GM12878 (cell line): Measurements from ENCODE around the gene PCTP. TPM values are rescaled to one million over a fixed set of nuclear protein-coding genes. Genes with fewer than 3 reads are reported as not detected.

Experiments
- ATAC-seq: fragments of 200-7000 bp; cut with Tn5 transposase; 3 replicates; pipeline ENCODE4 v1.9.1; 2020; ENCODE audit warnings: mild to moderate bottlenecking, moderate library complexity
- BruUV-seq: library from RNA; stranded (reverse); fragments of 400-500 nt; replicated peaks from 2 replicates; lab custom pipeline; 2021; lab: Mats Ljungman, UMichigan
- CTCF ChIA-PET: fragments of 300-600 bp; sonication (Branson Sonifier 250); formaldehyde crosslinking; extraction: SDS; loops from one replicate; lab custom pipeline; 2021; ENCODE audit warnings: inconsistent platforms; lab: Yijun Ruan, JAX
- POLR2A ChIA-PET: fragments of 350-600 bp; formaldehyde crosslinking; extraction: SDS; loops from one replicate; lab custom pipeline; 2021; ENCODE audit warnings: inconsistent platforms; lab: Charles Lee
- RAD21 ChIA-PET: fragments of 300-600 bp; sonication (Branson Sonifier 250); formaldehyde crosslinking; loops from one replicate; lab custom pipeline; 2023; ENCODE audit warnings: antibody characterized with exemption; ENCODE audit not compliant: unreplicated experiment; lab: Charles Lee
- SMC1A ChIA-PET: fragments of 300-600 bp; sonication (Branson Sonifier 250); formaldehyde crosslinking; loops from one replicate; lab custom pipeline; 2023; ENCODE audit not compliant: unreplicated experiment, uncharacterized antibody; lab: Charles Lee
- DNase-seq: peaks from one replicate; pipeline ENCODE4 v3.0.0-alpha.2; 2011; ENCODE audit warnings: low read depth, low spot score
- FAIRE-seq: peaks from 3 replicates; lab custom pipeline; 2011; peaks lifted over from hg19 to GRCh38; lab: Jason Lieb, UNC
- H2AFZ ChIP-seq: 2 replicates; pipeline ENCODE4 v1.6.0; 2011; ENCODE audit warnings: low read depth, low read length, control low read depth; ENCODE audit not compliant: control insufficient read depth
- H3K27ac ChIP-seq: 2 replicates; pipeline ENCODE4 v1.5.1; 2011; ENCODE audit warnings: control low read depth; ENCODE audit not compliant: control insufficient read depth, insufficient read depth
- H3K27me3 ChIP-seq, 2 experiments: replicated peaks in 1 of 2; 2 replicates each; pipeline versions ENCODE4 v1.6.0 to v1.6.1; 2011; ENCODE audit warnings: low read length in 1 of 2; ENCODE audit not compliant: control insufficient read depth in 2 of 2, insufficient read depth in 2 of 2
- H3K36me3 ChIP-seq, 2 experiments: 2 replicates each; pipeline ENCODE4 v1.5.1; 2011; ENCODE audit warnings: low read length in 1 of 2; ENCODE audit not compliant: control insufficient read depth in 2 of 2, insufficient read depth in 2 of 2
- H3K4me1 ChIP-seq: 2 replicates; pipeline ENCODE4 v1.6.1; 2011; ENCODE audit warnings: mild to moderate bottlenecking, low read length, moderate library complexity, mixed read lengths; ENCODE audit not compliant: control insufficient read depth, insufficient read depth
- H3K4me2 ChIP-seq: 2 replicates; pipeline ENCODE4 v1.6.0; 2011; ENCODE audit warnings: control low read depth; ENCODE audit not compliant: control insufficient read depth, insufficient read depth
- H3K4me3 ChIP-seq: fragments of 200-600 bp; sonication (generic); 2 replicates; pipeline ENCODE4 v1.5.1; 2016
- H3K79me2 ChIP-seq: 2 replicates; pipeline ENCODE4 v1.6.0; 2011; ENCODE audit warnings: low read length; ENCODE audit not compliant: control insufficient read depth, insufficient read depth
- H3K9ac ChIP-seq: 2 replicates; pipeline ENCODE4 v1.8.0; 2011; ENCODE audit warnings: low read length, control low read depth, mixed read lengths; ENCODE audit not compliant: control insufficient read depth, insufficient read depth
- H3K9me3 ChIP-seq: replicated peaks from 3 replicates; pipeline ENCODE4 v1.5.1; 2011; ENCODE audit warnings: mild to moderate bottlenecking, low read length; ENCODE audit not compliant: control insufficient read depth, insufficient read depth
- H4K20me1 ChIP-seq: 2 replicates; pipeline ENCODE4 v1.6.0; 2011; ENCODE audit not compliant: control insufficient read depth, insufficient read depth
- CEBPB ChIP-seq, 2 experiments: fragments of 150-350 bp in 1 of 2; IDR thresholded peaks; 2 replicates each; pipeline ENCODE4 v1.6.1; 2012 to 2014; ENCODE audit warnings: low read depth in 2 of 2, low read length in 2 of 2, borderline replicate concordance in 1 of 2, inconsistent platforms in 1 of 2
- CREB1 ChIP-seq: IDR thresholded peaks from 2 replicates; pipeline ENCODE4 v1.6.1; 2012; ENCODE audit warnings: low read depth, mild to moderate bottlenecking, inconsistent platforms
- DPF2 ChIP-seq: fragments of 450-650 bp; IDR thresholded peaks from 2 replicates; pipeline ENCODE4 v1.6.1; 2017; ENCODE audit warnings: mild to moderate bottlenecking
- EED ChIP-seq: sonication (generic); IDR thresholded peaks from 2 replicates; pipeline ENCODE4 v1.6.1; 2016; ENCODE audit warnings: antibody characterized with exemption, low read depth
- EZH2 ChIP-seq: IDR thresholded peaks from 2 replicates; pipeline ENCODE4 v1.6.1; 2012; ENCODE audit warnings: low read depth, mild to moderate bottlenecking, control low read depth, inconsistent platforms, low read length, borderline replicate concordance; ENCODE audit not compliant: control insufficient read depth
- IRF4 ChIP-seq: IDR thresholded peaks from 2 replicates; pipeline ENCODE4 v1.6.1; 2011; ENCODE audit warnings: low read depth, low read length
- KDM1A ChIP-seq: fragments of 200-600 bp; sonication (generic); IDR thresholded peaks from 2 replicates; pipeline ENCODE4 v1.6.1; 2016; ENCODE audit warnings: borderline replicate concordance
- SMAD5 ChIP-seq: IDR thresholded peaks from 2 replicates; pipeline ENCODE4 v1.6.1; 2016; ENCODE audit warnings: antibody characterized with exemption, low read depth
- SRF ChIP-seq, 2 experiments: IDR thresholded peaks; 2 replicates each; pipeline ENCODE4 v1.6.1; 2011; ENCODE audit warnings: low read depth in 2 of 2, low read length in 2 of 2, mild to moderate bottlenecking in 1 of 2, moderate library complexity in 1 of 2
- WGBS: methylation state at CpG from one replicate; pipeline ENCODE4 v1.1.6; 2016; ENCODE audit warnings: low lambda C conversion rate; ENCODE audit not compliant: insufficient replicate concordance, insufficient coverage; ENCODE audit errors: missing lambda C conversion rate; 5-methylcytosine and 5-hydroxymethylcytosine counted together
- in situ Hi-C: fragments of 300-500 bp; cut with MboI; formaldehyde crosslinking; loops from 9 replicates; pipeline ENCODE4 v1.14.3; 2018; ENCODE audit warnings: mixed read lengths
- intact Hi-C: fragments of 100-400 bp; cut with micrococcal nuclease; formaldehyde crosslinking; loops from one replicate; pipeline ENCODE4 v1.14.2; 2022; ENCODE audit not compliant: unreplicated experiment
- polyA plus RNA-seq, 11 experiments: library from polyadenylated mRNA; depleted of rRNA in 4 of 11; unstranded in 6 of 11; stranded (reverse) in 5 of 11; fragments of >200 nt; fragmentation: Nextera tagmentation in 4 of 11; fragmentation: Illumina TruSeq in 1 of 11; extraction: Ambion mirVana in 4 of 11; extraction: Trizol in 1 of 11; gene quantifications; 1 replicate in 1 of 11; 2 replicates in 10 of 11; pipeline versions ENCODE4 v1.2.1 to v1.2.3, GENCODE V29; 2011 to 2016; ENCODE audit warnings: inconsistent platforms in 2 of 11, missing spikeins in 2 of 11, low read depth in 1 of 11
- total RNA-seq, 4 experiments: library from RNA; depleted of rRNA in 3 of 4; stranded (reverse); fragments of >200 nt in 3 of 4; fragmentation: Illumina TruSeq in 1 of 4; extraction: Trizol in 1 of 4; gene quantifications; 2 replicates each; pipeline versions ENCODE4 v1.2.1 to v1.2.3, GENCODE V29; 2013 to 2021
- TF ChIP-seq, protein P1 (sequence below): IDR thresholded peaks from 2 replicates; pipeline ENCODE4 v1.6.1; 2011; ENCODE audit warnings: mild to moderate bottlenecking, low read depth, low read length, moderate library complexity; ENCODE audit not compliant: insufficient replicate concordance
- TF ChIP-seq, protein P2 (sequence below): fragments of 450-650 bp; IDR thresholded peaks from 2 replicates; pipeline ENCODE4 v1.6.1; 2017; ENCODE audit warnings: mild to moderate bottlenecking, low read depth, inconsistent platforms; ENCODE audit not compliant: poor library complexity, severe bottlenecking
- TF ChIP-seq, protein P3 (sequence below): IDR thresholded peaks from 2 replicates; pipeline ENCODE4 v1.6.1; 2011; ENCODE audit warnings: low read depth, low read length, improper control_type of control experiment, borderline replicate concordance
- TF ChIP-seq, protein P4 (sequence below): IDR thresholded peaks from 2 replicates; pipeline ENCODE4 v1.6.1; 2012; ENCODE audit warnings: low read depth, low read length, improper control_type of control experiment
- TF ChIP-seq, protein P5 (sequence below): fragments of 450-650 bp; IDR thresholded peaks from 2 replicates; pipeline ENCODE4 v1.6.1; 2016; ENCODE audit warnings: mild to moderate bottlenecking
- TF ChIP-seq, protein P6 (sequence below): fragments of 150-350 bp; IDR thresholded peaks from 2 replicates; pipeline ENCODE4 v1.6.1; 2014; ENCODE audit warnings: mild to moderate bottlenecking, low read depth, low read length

The PCTP gene
- total and polyA plus RNA-seq, 10 of the 15 experiments (the other 5 are each of a cell fraction or from before 2014, with no cell fraction given): 1.4 to 26.8 (median 3.7) TPM

DNA sequence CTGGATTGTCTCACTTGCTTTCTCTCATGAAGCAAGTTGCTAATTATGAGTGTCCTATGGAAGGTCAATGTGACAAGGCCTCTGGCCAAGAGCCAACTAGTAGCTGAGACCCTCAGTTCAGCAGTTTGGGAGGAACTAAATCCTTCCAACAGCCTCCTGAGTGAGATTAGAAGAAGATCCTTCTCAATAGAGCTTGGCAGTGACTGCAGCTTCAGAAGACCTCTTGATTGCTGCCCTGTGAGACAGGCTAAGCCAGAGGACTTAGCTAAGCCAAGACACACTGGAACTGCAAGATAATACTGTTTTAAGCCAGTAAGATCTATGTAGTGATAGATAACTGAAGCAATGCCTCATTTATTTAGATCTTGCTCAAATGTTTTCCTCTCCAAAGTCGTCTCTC, 34.3 kb downstream of the PCTP start:
- FAIRE-seq (no peak), ATAC-seq (no peak), DNase-seq (no peak)
- Histone ChIP-seq H3K36me3 (no peaks in the 10 kb centered on the region), H2AFZ (no peak overlapping the region), H3K4me1 (no peaks in the 10 kb centered on the region), H3K27ac (no peak overlapping the region), H3K79me2 (no peaks in the 10 kb centered on the region), H3K9ac (no peak overlapping the region), H3K9me3 (no peaks in the 10 kb centered on the region), H3K4me3 (no peak overlapping the region), H3K27me3 (no peaks in the 10 kb centered on the region), H3K4me2 (no peak overlapping the region), H4K20me1 (no peaks in the 10 kb centered on the region)
- ChIA-PET CTCF (no interaction called here), POLR2A (no interaction called here), SMC1A (interaction anchor here (1.5 kb wide), 1 partner anchor 9 kb away, joined by 3 read pairs; no protein-coding TSS in a partner anchor), RAD21 (no interaction called here)
- intact Hi-C loops (no loop called here), in situ Hi-C loops (no loop called here)
- 0% methylated on average over 1 of the region's 1 CpG for WGBS
- no TSS peak for BruUV-seq
- TF ChIP-seq EED (no peak), CEBPB (IDR thresholded peaks at IDR 0.05; ENCODE audit: borderline replicate concordance in 1 of 2, low read depth in 2 of 2, low read length in 2 of 2) (no peak), DPF2 (no peak), CREB1 (no peak), IRF4 (no peak), EZH2 (no peak), SRF (IDR thresholded peaks at IDR 0.05; ENCODE audit: low read depth in 2 of 2, low read length in 2 of 2) (no peak), SMAD5 (no peak), KDM1A (no peak)
- TF ChIP-seq, protein P1, sequence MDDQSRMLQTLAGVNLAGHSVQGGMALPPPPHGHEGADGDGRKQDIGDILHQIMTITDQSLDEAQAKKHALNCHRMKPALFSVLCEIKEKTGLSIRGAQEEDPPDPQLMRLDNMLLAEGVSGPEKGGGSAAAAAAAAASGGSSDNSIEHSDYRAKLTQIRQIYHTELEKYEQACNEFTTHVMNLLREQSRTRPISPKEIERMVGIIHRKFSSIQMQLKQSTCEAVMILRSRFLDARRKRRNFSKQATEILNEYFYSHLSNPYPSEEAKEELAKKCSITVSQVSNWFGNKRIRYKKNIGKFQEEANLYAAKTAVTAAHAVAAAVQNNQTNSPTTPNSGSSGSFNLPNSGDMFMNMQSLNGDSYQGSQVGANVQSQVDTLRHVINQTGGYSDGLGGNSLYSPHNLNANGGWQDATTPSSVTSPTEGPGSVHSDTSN: no peak
- TF ChIP-seq, protein P2, sequence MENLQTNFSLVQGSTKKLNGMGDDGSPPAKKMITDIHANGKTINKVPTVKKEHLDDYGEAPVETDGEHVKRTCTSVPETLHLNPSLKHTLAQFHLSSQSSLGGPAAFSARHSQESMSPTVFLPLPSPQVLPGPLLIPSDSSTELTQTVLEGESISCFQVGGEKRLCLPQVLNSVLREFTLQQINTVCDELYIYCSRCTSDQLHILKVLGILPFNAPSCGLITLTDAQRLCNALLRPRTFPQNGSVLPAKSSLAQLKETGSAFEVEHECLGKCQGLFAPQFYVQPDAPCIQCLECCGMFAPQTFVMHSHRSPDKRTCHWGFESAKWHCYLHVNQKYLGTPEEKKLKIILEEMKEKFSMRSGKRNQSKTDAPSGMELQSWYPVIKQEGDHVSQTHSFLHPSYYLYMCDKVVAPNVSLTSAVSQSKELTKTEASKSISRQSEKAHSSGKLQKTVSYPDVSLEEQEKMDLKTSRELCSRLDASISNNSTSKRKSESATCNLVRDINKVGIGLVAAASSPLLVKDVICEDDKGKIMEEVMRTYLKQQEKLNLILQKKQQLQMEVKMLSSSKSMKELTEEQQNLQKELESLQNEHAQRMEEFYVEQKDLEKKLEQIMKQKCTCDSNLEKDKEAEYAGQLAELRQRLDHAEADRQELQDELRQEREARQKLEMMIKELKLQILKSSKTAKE: no peak
- TF ChIP-seq, protein P3, sequence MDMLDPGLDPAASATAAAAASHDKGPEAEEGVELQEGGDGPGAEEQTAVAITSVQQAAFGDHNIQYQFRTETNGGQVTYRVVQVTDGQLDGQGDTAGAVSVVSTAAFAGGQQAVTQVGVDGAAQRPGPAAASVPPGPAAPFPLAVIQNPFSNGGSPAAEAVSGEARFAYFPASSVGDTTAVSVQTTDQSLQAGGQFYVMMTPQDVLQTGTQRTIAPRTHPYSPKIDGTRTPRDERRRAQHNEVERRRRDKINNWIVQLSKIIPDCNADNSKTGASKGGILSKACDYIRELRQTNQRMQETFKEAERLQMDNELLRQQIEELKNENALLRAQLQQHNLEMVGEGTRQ: no peak
- TF ChIP-seq, protein P4, sequence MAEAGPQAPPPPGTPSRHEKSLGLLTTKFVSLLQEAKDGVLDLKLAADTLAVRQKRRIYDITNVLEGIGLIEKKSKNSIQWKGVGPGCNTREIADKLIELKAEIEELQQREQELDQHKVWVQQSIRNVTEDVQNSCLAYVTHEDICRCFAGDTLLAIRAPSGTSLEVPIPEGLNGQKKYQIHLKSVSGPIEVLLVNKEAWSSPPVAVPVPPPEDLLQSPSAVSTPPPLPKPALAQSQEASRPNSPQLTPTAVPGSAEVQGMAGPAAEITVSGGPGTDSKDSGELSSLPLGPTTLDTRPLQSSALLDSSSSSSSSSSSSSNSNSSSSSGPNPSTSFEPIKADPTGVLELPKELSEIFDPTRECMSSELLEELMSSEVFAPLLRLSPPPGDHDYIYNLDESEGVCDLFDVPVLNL: no peak
- TF ChIP-seq, protein P5, sequence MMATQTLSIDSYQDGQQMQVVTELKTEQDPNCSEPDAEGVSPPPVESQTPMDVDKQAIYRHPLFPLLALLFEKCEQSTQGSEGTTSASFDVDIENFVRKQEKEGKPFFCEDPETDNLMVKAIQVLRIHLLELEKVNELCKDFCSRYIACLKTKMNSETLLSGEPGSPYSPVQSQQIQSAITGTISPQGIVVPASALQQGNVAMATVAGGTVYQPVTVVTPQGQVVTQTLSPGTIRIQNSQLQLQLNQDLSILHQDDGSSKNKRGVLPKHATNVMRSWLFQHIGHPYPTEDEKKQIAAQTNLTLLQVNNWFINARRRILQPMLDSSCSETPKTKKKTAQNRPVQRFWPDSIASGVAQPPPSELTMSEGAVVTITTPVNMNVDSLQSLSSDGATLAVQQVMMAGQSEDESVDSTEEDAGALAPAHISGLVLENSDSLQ: no peak
- TF ChIP-seq, protein P6, sequence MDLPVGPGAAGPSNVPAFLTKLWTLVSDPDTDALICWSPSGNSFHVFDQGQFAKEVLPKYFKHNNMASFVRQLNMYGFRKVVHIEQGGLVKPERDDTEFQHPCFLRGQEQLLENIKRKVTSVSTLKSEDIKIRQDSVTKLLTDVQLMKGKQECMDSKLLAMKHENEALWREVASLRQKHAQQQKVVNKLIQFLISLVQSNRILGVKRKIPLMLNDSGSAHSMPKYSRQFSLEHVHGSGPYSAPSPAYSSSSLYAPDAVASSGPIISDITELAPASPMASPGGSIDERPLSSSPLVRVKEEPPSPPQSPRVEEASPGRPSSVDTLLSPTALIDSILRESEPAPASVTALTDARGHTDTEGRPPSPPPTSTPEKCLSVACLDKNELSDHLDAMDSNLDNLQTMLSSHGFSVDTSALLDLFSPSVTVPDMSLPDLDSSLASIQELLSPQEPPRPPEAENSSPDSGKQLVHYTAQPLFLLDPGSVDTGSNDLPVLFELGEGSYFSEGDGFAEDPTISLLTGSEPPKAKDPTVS: no peak
